IMR-90 (cell line): Measurements from ENCODE around the gene ITLN1. TPM values are rescaled to one million over a fixed set of nuclear protein-coding genes. Genes with fewer than 3 reads are reported as not detected.

Experiments used
- ATAC-seq: fragments of 200-7000 bp; cut with Tn5 transposase; 2 replicates; pipeline ENCODE4 v1.9.1; 2020; ENCODE audit warnings: low read depth, mild to moderate bottlenecking, moderate library complexity
- BruUV-seq: library from RNA; stranded (reverse); fragments of 400-500 nt; replicated peaks from 2 replicates; lab custom pipeline; 2021; lab: Mats Ljungman, UMichigan
- CTCF ChIA-PET: fragments of 300-600 bp; formaldehyde crosslinking; extraction: SDS; loops from one replicate; lab custom pipeline; 2021; ENCODE audit warnings: antibody characterized with exemption; lab: Yijun Ruan, JAX
- POLR2A ChIA-PET: fragments of 300-600 bp; sonication (Branson Sonifier 250); formaldehyde crosslinking; loops from one replicate; lab custom pipeline; 2022; ENCODE audit warnings: antibody characterized with exemption; ENCODE audit not compliant: unreplicated experiment; lab: Charles Lee
- DNase-seq: peaks from one replicate; pipeline ENCODE4 v3.0.0; 2013
- H2AFZ ChIP-seq: replicated peaks from 2 replicates; pipeline ENCODE3; 2013; ENCODE audit warnings: low read length, mild to moderate bottlenecking; ENCODE audit not compliant: poor library complexity
- H2AK5ac ChIP-seq: 2 replicates; pipeline ENCODE4 v1.6.1; 2013; ENCODE audit warnings: low read depth, low read length, inconsistent platforms
- H2AK9ac ChIP-seq: replicated peaks from 2 replicates; pipeline ENCODE3; 2013; ENCODE audit warnings: mild to moderate bottlenecking, low read depth, low read length, moderate library complexity; ENCODE audit not compliant: poor library complexity
- H2BK120ac ChIP-seq: 2 replicates; pipeline ENCODE4 v1.6.1; 2013; ENCODE audit warnings: low read depth, low read length, inconsistent platforms
- H2BK15ac ChIP-seq: 3 replicates; pipeline ENCODE4 v1.6.1; 2013; ENCODE audit warnings: low read depth, low read length, inconsistent platforms
- H2BK20ac ChIP-seq: 2 replicates; pipeline ENCODE4 v1.6.1; 2013; ENCODE audit warnings: low read depth, mild to moderate bottlenecking, inconsistent platforms, low read length, moderate library complexity
- H2BK5ac ChIP-seq: 2 replicates; pipeline ENCODE4 v1.6.1; 2013; ENCODE audit warnings: mild to moderate bottlenecking, low read depth, low read length, inconsistent platforms; ENCODE audit not compliant: poor library complexity, severe bottlenecking
- H3K14ac ChIP-seq: replicated peaks from 2 replicates; pipeline ENCODE4 v1.6.1; 2013; ENCODE audit warnings: low read depth, low read length, inconsistent platforms
- H3K18ac ChIP-seq: 2 replicates; pipeline ENCODE4 v1.6.1; 2013; ENCODE audit warnings: low read depth, low read length, control low read depth
- H3K23ac ChIP-seq: 2 replicates; pipeline ENCODE4 v1.6.1; 2013; ENCODE audit warnings: low read depth, low read length, inconsistent platforms
- H3K27ac ChIP-seq: 2 replicates; pipeline ENCODE4 v1.5.1; 2013; ENCODE audit warnings: mild to moderate bottlenecking, control low read depth, low read length; ENCODE audit not compliant: insufficient read depth
- H3K27me3 ChIP-seq: 2 replicates; pipeline ENCODE4 v1.6.1; 2013; ENCODE audit warnings: low read length; ENCODE audit not compliant: control insufficient read depth, insufficient read depth
- H3K36me3 ChIP-seq: 2 replicates; pipeline ENCODE4 v1.6.1; 2013; ENCODE audit warnings: low read length, mixed read lengths; ENCODE audit not compliant: control insufficient read depth, insufficient read depth
- H3K4ac ChIP-seq: 2 replicates; pipeline ENCODE4 v1.6.1; 2013; ENCODE audit warnings: low read depth, low read length, inconsistent platforms
- H3K4me1 ChIP-seq: 2 replicates; pipeline ENCODE4 v1.6.1; 2013; ENCODE audit warnings: low read length, mixed read lengths; ENCODE audit not compliant: control insufficient read depth, insufficient read depth
- H3K4me2 ChIP-seq: 2 replicates; pipeline ENCODE4 v1.6.1; 2013; ENCODE audit warnings: low read depth, mild to moderate bottlenecking, control low read depth, low read length, moderate library complexity
- H3K4me3 ChIP-seq: 2 replicates; pipeline ENCODE4 v1.5.1; 2013; ENCODE audit warnings: low read depth, mild to moderate bottlenecking, control low read depth, low read length, moderate library complexity; ENCODE audit not compliant: insufficient read depth
- H3K56ac ChIP-seq: 2 replicates; pipeline ENCODE4 v1.6.1; 2013; ENCODE audit warnings: low read length, inconsistent platforms; ENCODE audit not compliant: insufficient read depth; ENCODE audit errors: extremely low read depth
- H3K79me1 ChIP-seq, 2 experiments: 2 replicates each; pipeline ENCODE4 v1.6.1; 2013; ENCODE audit warnings: low read length in 2 of 2, inconsistent platforms in 1 of 2, low read depth in 1 of 2
- H3K9ac ChIP-seq: 2 replicates; pipeline ENCODE4 v1.6.1; 2013; ENCODE audit warnings: low read depth, low read length, control low read depth
- H3K9me1 ChIP-seq: 2 replicates; pipeline ENCODE4 v1.6.1; 2013; ENCODE audit warnings: low read length, inconsistent platforms; ENCODE audit not compliant: insufficient read depth
- H3K9me3 ChIP-seq: 2 replicates; pipeline ENCODE4 v1.6.1; 2013; ENCODE audit warnings: low read length; ENCODE audit not compliant: control insufficient read depth, insufficient read depth
- H4K20me1 ChIP-seq: 2 replicates; pipeline ENCODE4 v1.6.1; 2013; ENCODE audit warnings: low read length, inconsistent platforms; ENCODE audit not compliant: insufficient read depth
- H4K5ac ChIP-seq: 2 replicates; pipeline ENCODE4 v1.6.1; 2013; ENCODE audit warnings: mild to moderate bottlenecking, low read depth, low read length, control low read depth
- H4K8ac ChIP-seq, 2 experiments: 2 replicates each; pipeline ENCODE4 v1.6.1; 2013; ENCODE audit warnings: low read depth in 2 of 2, low read length in 2 of 2, control low read depth in 1 of 2, inconsistent platforms in 1 of 2
- H4K91ac ChIP-seq: 2 replicates; pipeline ENCODE4 v1.6.1; 2013; ENCODE audit warnings: low read depth, low read length, inconsistent platforms; ENCODE audit not compliant: insufficient read depth
- BHLHE40 ChIP-seq: fragments of 150-350 bp; IDR thresholded peaks from 2 replicates; pipeline ENCODE4 v1.6.1; 2016; ENCODE audit warnings: mild to moderate bottlenecking, low read depth, low read length
- CEBPB ChIP-seq: IDR thresholded peaks from 2 replicates; pipeline ENCODE4 v1.6.1; 2012; ENCODE audit warnings: low read depth, low read length, improper control_type of control experiment
- CHD1 ChIP-seq: IDR thresholded peaks from 2 replicates; pipeline ENCODE4 v1.6.1; 2012; ENCODE audit warnings: low read depth, low read length, improper control_type of control experiment
- ELK1 ChIP-seq: fragments of 150-350 bp; IDR thresholded peaks from 2 replicates; pipeline ENCODE4 v1.6.1; 2016; ENCODE audit warnings: low read depth, mild to moderate bottlenecking, low read length, moderate library complexity, borderline replicate concordance
- FOS ChIP-seq: fragments of 150-350 bp; IDR thresholded peaks from 2 replicates; pipeline ENCODE4 v1.6.1; 2016; ENCODE audit warnings: low read depth, low read length
- MAFK ChIP-seq: IDR thresholded peaks from 2 replicates; pipeline ENCODE4 v1.6.1; 2012; ENCODE audit warnings: low read depth, low read length, improper control_type of control experiment
- MAZ ChIP-seq: IDR thresholded peaks from 2 replicates; pipeline ENCODE4 v1.6.1; 2012; ENCODE audit warnings: low read depth, mild to moderate bottlenecking, low read length, improper control_type of control experiment, moderate library complexity, borderline replicate concordance
- MXI1 ChIP-seq: IDR thresholded peaks from 2 replicates; pipeline ENCODE4 v1.6.1; 2012; ENCODE audit warnings: low read depth, mild to moderate bottlenecking, low read length, moderate library complexity, borderline replicate concordance
- NFE2L2 ChIP-seq: fragments of 150-350 bp; IDR thresholded peaks from 2 replicates; pipeline ENCODE4 v1.6.1; 2016; ENCODE audit warnings: low read depth, mild to moderate bottlenecking, low read length
- POLR2A ChIP-seq: IDR thresholded peaks from 2 replicates; pipeline ENCODE4 v1.6.1; 2012; ENCODE audit warnings: mild to moderate bottlenecking, low read depth, low read length
- RCOR1 ChIP-seq: IDR thresholded peaks from 2 replicates; pipeline ENCODE4 v1.6.1; 2012; ENCODE audit warnings: mild to moderate bottlenecking, low read length, improper control_type of control experiment; ENCODE audit not compliant: insufficient replicate concordance
- RFX5 ChIP-seq: IDR thresholded peaks from 2 replicates; pipeline ENCODE4 v1.8.0; 2012; ENCODE audit warnings: low read depth, mild to moderate bottlenecking, low read length, moderate library complexity
- SMC3 ChIP-seq: fragments of 150-350 bp; IDR thresholded peaks from 2 replicates; pipeline ENCODE4 v1.6.1; 2016; ENCODE audit warnings: low read depth, mild to moderate bottlenecking, antibody characterized with exemption, low read length, moderate library complexity
- USF2 ChIP-seq: fragments of 150-350 bp; IDR thresholded peaks from 2 replicates; pipeline ENCODE4 v1.6.1; 2017; ENCODE audit warnings: mild to moderate bottlenecking, antibody characterized with exemption, low read length, low read depth
- WGBS, 2 experiments: methylation state at CpG; one replicate each; pipeline versions ENCODE4 v1.1.5 to v1.1.7; 2013; ENCODE audit warnings: missing lambda C conversion rate in 2 of 2; ENCODE audit not compliant: insufficient read length in 1 of 2; ENCODE audit errors: extremely low coverage in 2 of 2; 5-methylcytosine and 5-hydroxymethylcytosine counted together
- dilution Hi-C: fragments of 300-500 bp; cut with HindIII; formaldehyde crosslinking; loops from one replicate; pipeline ENCODE4 v1.14.3; 2018; ENCODE audit warnings: low sequenced_read_pairs; ENCODE audit not compliant: unreplicated experiment
- in situ Hi-C: fragments of 300-500 bp; cut with MboI; formaldehyde crosslinking; loops from 3 replicates; pipeline ENCODE4 v1.14.3; 2019; ENCODE audit warnings: low sequenced_read_pairs, inconsistent platforms, mixed read lengths
- intact Hi-C: fragments of 100-400 bp; cut with micrococcal nuclease; formaldehyde crosslinking; loops from 2 replicates; pipeline ENCODE4 v1.10.0; 2022
- polyA plus RNA-seq, 3 experiments: library from polyadenylated mRNA; depleted of rRNA; stranded (reverse); fragments of >200 nt; gene quantifications; 2 replicates each; pipeline ENCODE4 v1.2.3, GENCODE V29; 2012; ENCODE audit warnings: low replicate concordance in 1 of 3
- total RNA-seq: library from RNA; depleted of rRNA; stranded (reverse); fragments of >200 nt; gene quantifications from 2 replicates; pipeline ENCODE4 v1.2.3, GENCODE V29; 2012

ITLN1 gene
- total and polyA plus RNA-seq, 2 of the 4 experiments (the other 2 are of a cell fraction): not detected

- Histone ChIP-seq H2BK5ac (no peak overlapping the region), H2BK20ac (no peak overlapping the region), H3K4me3 (no peak overlapping the region), H2BK120ac (no peak overlapping the region), H3K36me3 (no peaks in the 10 kb centered on the region), H4K5ac (no peak overlapping the region), H3K14ac (no peak overlapping the region), H3K79me1 (no peaks in the 10 kb centered on the region), H2AK5ac (no peak overlapping the region), H3K9ac (no peak overlapping the region), H3K9me1 (no peaks in the 10 kb centered on the region), H2BK15ac (no peak overlapping the region), H3K56ac (no peak overlapping the region), H4K8ac (no peak overlapping the region), H3K27ac (no peak overlapping the region), H3K4me1 (no peaks in the 10 kb centered on the region), H4K91ac (no peak overlapping the region), H2AK9ac (no peak overlapping the region), H3K9me3 (no peaks in the 10 kb centered on the region), H3K23ac (no peak overlapping the region), H3K27me3 (no peaks in the 10 kb centered on the region), H3K4ac (no peak overlapping the region), H3K18ac (no peak overlapping the region), H4K20me1 (no peaks in the 10 kb centered on the region), H3K4me2 (no peak overlapping the region), H2AFZ (no peak overlapping the region)
- ChIA-PET CTCF (no interaction called here), POLR2A (no interaction called here)
- intact Hi-C loops: no loop called here
- TF ChIP-seq MXI1: no peak
- TF ChIP-seq ELK1: no peak
- TF ChIP-seq RFX5: no peak
- no peak for TF ChIP-seq CHD1
- TF ChIP-seq RCOR1: no peak
- no peak for TF ChIP-seq SMC3
- TF ChIP-seq BHLHE40: no peak
- no peak for TF ChIP-seq POLR2A
- TF ChIP-seq USF2: no peak
- TF ChIP-seq MAZ: no peak
- no peak for TF ChIP-seq NFE2L2
- TF ChIP-seq CEBPB: no peak
- no peak for TF ChIP-seq MAFK
- TF ChIP-seq FOS: no peak
- in situ Hi-C loops: no loop called here
- BruUV-seq: no TSS peak
- dilution Hi-C loops: no loop called here
- no CpG with 5 or more reads among the region's 5 CpGs for WGBS, 2 experiments
- no peak for DNase-seq
- no peak for ATAC-seq
Measured at GRCh38 chr1:160865337-160865736, 19.6 kb downstream of the ITLN1 start.
